ENCODE data around the gene NOD1.

The NOD1 gene

DNA sequence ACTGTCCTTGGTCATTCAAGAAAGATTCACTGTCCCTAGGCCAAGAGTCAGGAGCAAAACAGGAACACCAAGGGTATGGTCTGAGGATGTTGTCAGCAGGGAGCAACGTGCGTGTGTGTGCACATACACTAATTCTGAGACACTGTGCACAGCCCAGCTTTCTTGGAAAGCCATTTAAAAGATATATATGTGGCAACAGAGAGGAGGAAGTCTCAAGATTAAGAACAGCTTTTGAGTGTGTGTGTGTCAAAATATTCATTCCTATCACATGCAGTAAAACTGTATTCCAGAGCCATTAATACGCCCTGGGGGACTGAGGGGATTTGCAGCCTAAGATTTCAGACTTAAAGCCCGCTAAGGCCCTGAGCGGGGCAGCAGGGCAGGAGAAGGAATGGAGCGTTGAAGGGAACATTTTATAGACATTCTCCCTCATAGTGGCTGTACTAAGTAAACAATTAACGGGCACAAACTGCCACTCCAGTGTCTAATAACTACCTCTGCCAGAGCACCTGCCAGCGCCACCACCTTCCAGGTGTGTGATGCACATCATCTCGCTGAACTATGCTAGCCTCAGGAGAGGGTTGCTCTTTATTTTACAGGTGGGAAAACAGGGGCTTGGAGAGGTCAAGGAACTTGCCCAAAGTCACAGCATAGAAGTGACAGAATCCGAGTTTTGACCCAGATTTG, 2.0 kb downstream of the NOD1 start:
- H3K4me3 ChIP-seq (ENCODE audit: low read depth, low read length): no peak overlapping the region
- H3K27me3 ChIP-seq: no peaks in the 10 kb centered on the region
- no peaks in the 10 kb centered on the region for H3K4me1 ChIP-seq
- no peaks in the 10 kb centered on the region for H3K36me3 ChIP-seq
- DNase-seq: no peak
- no peaks in the 10 kb centered on the region for H3K9me3 ChIP-seq
- TF ChIP-seq, protein P1, sequence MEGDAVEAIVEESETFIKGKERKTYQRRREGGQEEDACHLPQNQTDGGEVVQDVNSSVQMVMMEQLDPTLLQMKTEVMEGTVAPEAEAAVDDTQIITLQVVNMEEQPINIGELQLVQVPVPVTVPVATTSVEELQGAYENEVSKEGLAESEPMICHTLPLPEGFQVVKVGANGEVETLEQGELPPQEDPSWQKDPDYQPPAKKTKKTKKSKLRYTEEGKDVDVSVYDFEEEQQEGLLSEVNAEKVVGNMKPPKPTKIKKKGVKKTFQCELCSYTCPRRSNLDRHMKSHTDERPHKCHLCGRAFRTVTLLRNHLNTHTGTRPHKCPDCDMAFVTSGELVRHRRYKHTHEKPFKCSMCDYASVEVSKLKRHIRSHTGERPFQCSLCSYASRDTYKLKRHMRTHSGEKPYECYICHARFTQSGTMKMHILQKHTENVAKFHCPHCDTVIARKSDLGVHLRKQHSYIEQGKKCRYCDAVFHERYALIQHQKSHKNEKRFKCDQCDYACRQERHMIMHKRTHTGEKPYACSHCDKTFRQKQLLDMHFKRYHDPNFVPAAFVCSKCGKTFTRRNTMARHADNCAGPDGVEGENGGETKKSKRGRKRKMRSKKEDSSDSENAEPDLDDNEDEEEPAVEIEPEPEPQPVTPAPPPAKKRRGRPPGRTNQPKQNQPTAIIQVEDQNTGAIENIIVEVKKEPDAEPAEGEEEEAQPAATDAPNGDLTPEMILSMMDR (IDR thresholded peaks at IDR 0.05; ENCODE audit: low read depth, low read length): no peak

DNA sequence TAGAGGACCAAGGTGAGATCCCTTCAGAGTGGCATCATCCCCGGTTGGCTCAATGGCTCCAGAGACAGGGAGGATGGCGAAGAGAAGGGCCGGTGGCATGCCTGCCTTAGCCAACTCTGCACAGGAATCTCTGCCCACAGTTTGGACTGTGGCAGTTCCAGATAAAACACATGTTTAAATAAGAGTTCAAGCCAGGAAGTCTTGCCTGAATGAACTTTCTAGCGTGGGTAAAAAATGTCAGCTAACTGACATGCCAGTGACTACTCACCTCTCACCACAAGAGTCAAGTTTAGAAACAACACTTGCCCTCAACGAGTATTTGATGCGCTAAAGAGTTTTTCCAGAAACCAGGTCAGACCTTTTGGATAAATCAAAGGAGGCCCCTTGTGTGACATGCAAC, 3.0 kb downstream of the NOD1 start:
- H3K4me1 ChIP-seq: peaks cover 6% of the 10 kb centered on the region
- no peak for DNase-seq

DNA sequence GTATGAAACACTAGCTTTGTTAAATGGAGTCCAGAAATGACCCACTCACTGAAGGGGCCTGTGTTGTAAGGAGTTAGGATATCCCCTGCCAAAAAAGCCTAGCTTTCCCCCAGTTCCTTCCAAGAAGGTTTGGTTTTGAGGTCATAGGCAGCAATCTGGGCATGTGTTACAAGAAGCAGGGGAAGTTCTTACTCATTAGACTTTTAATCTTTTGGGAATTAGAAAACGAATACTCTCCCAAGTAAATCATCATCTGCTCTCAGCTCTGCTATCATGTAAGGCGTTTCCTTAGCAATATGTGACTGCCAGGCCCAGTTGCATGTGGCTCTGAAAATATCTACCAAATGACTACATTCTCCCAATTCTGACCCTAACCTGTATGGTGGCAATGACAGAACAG, 3.7 kb downstream of the NOD1 start:
- no peaks in the 10 kb centered on the region for H3K9me3 ChIP-seq
- TF ChIP-seq, protein P1 (IDR thresholded peaks at IDR 0.05; ENCODE audit: low read depth, low read length): no peak
- no peak for DNase-seq
- peaks cover 13% of the 10 kb centered on the region for H3K4me1 ChIP-seq
- H3K27me3 ChIP-seq: no peaks in the 10 kb centered on the region
- H3K4me3 ChIP-seq (ENCODE audit: low read depth, low read length): no peak overlapping the region
- H3K36me3 ChIP-seq: no peaks in the 10 kb centered on the region

More for the DNA sequence above, 3.0 kb downstream of the NOD1 start:
- Histone ChIP-seq H3K36me3 (no peaks in the 10 kb centered on the region), H3K9me3 (no peaks in the 10 kb centered on the region), H3K27me3 (no peaks in the 10 kb centered on the region), H3K4me3 (ENCODE audit: low read depth, low read length) (no peak overlapping the region)
- TF ChIP-seq, protein P1 (IDR thresholded peaks at IDR 0.05; ENCODE audit: low read depth, low read length): no peak

DNA sequence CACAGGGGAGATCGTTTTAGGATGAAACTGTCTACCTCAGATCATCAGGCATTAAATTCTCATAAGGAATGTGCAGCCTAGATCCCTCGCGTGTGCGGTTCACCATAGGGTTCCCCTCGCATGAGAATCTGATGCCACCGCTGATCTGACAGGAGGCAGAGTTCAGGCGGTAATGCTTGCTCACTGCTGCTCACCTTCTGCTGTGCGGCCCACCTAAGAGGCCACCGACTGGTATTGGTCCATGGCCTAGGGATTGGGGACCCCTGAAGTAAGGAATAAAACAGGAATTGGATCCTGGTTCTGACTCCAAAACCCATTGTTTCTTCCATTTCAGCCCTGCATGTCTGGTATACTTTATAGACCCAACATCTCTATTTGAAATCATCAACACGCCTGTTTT, 4.1 kb downstream of the NOD1 start:
- TF ChIP-seq, protein P1 (IDR thresholded peaks at IDR 0.05; ENCODE audit: low read depth, low read length): no peak
- peaks cover 16% of the 10 kb centered on the region for H3K4me1 ChIP-seq
- H3K36me3 ChIP-seq: no peaks in the 10 kb centered on the region

DNA sequence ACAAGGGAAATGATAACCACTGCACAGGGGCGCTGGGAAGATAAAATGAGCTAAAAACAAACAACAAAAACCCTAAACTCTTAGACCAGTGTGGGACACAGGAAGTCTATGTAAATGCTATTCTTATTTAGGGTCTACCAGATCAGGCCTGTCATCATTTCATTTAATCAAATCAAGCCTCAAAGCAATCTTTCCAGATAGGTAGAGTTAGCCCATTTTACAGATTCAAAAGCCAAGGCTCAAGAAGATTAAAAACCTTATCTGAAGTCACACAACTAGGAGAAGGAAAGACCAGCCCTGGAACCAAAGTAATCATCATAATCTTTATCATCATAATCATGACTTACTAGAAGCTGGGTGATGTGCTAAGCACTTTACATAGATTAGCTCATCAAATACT, 4.7 kb downstream of the NOD1 start:
- peaks cover 16% of the 10 kb centered on the region for H3K4me1 ChIP-seq
- TF ChIP-seq, protein P1 (IDR thresholded peaks at IDR 0.05; ENCODE audit: low read depth, low read length): no peak
- no peak for DNase-seq
- no peaks in the 10 kb centered on the region for H3K36me3 ChIP-seq
- no peaks in the 10 kb centered on the region for H3K27me3 ChIP-seq
- H3K4me3 ChIP-seq (ENCODE audit: low read depth, low read length): no peak overlapping the region
- H3K9me3 ChIP-seq: no peaks in the 10 kb centered on the region

More for the DNA sequence above, 4.1 kb downstream of the NOD1 start:
- H3K27me3 ChIP-seq: no peaks in the 10 kb centered on the region
- no peak overlapping the region for H3K4me3 ChIP-seq (ENCODE audit: low read depth, low read length)
- H3K9me3 ChIP-seq: no peaks in the 10 kb centered on the region
- DNase-seq: no peak

Measured in BE2C (cell line).